ENCODE data around the gene CRYBA2. TPM values are rescaled to one million over a fixed set of nuclear protein-coding genes. Genes with fewer than 3 reads are reported as not detected.
A peak's percentile ranks its signal among the peaks of the same experiment; 100 is the strongest.

The CRYBA2 gene
- total and polyA plus RNA-seq, 2 of the 8 experiments (the other 6 are each of a cell fraction or from before 2014, with no cell fraction given) = not detected

DNA sequence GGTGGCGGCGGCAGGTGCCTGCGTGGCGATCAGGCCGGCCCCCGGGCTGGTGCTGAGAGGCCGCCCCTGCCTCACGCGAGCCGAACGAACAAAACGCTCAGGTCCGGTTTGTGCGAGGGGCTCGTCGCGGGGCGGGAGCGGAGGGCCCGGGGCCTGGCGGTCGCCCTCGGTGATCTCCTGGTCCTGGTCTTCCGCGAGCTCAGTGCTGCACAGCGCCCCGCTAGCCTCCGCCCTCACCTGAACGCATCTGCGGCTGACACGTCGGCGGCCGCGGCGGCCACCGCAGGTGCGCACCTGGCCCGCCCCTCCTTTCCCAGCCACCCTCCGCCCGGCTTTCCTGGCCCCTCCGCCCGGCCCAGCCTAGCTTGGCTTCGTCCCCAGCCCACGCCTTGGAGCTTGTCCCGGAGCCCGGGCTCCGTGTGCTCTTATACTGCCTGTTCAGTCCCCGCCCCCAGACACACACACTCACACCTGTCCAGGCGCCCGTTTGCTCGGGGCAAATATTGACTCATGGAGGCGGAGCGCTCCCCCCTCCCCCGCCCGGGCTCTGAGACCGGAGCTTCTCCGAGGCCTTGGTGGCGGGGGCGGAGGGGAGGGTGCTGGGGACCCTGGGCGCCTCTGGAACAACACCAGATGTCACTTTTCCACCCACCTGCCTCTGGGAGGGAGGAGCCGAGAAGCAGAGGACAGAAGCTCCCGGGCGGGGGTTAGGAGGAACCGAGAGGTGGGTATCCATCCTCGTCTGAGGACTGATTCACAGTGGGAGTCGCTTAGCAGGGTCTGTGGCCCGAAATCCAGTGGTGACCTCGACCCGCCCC, 8.6 kb upstream of the CRYBA2 start (continued):
- TF ChIP-seq RNF2 (IDR thresholded peaks at IDR 0.05; ENCODE audit: borderline replicate concordance, low read depth, low read length, missing control alignments, poor library complexity, severe bottlenecking) = peak; percentile 66
- TF ChIP-seq TCF12 (IDR thresholded peaks at IDR 0.05; ENCODE audit: low read depth, low read length) = no peak
- 0 out of 4 replicates have a peak, but pooled peaks of 1 of the 2 experiments have one; percentile 4 for TF ChIP-seq HDAC2 (IDR thresholded peaks at IDR 0.05; ENCODE audit: borderline replicate concordance in 1 of 2, low read depth in 2 of 2, low read length in 2 of 2)
- TF ChIP-seq BACH1 (IDR thresholded peaks at IDR 0.05; ENCODE audit: low read length) = no peak
- no peak for TF ChIP-seq NRF1 (IDR thresholded peaks at IDR 0.05; ENCODE audit: low read depth, low read length)
- no peak for TF ChIP-seq GTF2F1 (IDR thresholded peaks at IDR 0.05; ENCODE audit: borderline replicate concordance, low read depth, low read length)
- no peak for TF ChIP-seq TAF1 (IDR thresholded peaks at IDR 0.05; ENCODE audit: low read depth, low read length)
- no peak for TF ChIP-seq USF2 (IDR thresholded peaks at IDR 0.05; ENCODE audit: low read length)
- TF ChIP-seq, protein P1, sequence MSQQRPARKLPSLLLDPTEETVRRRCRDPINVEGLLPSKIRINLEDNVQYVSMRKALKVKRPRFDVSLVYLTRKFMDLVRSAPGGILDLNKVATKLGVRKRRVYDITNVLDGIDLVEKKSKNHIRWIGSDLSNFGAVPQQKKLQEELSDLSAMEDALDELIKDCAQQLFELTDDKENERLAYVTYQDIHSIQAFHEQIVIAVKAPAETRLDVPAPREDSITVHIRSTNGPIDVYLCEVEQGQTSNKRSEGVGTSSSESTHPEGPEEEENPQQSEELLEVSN (IDR thresholded peaks at IDR 0.05) = 0 out of 2 replicates have a peak, but pooled peaks have one; percentile 17
- no peak for TF ChIP-seq GABPA (IDR thresholded peaks at IDR 0.05; ENCODE audit: borderline replicate concordance, insufficient read depth, low read length)
- TF ChIP-seq EGR1 (IDR thresholded peaks at IDR 0.05; ENCODE audit: borderline replicate concordance, low read depth, low read length) = no peak
